GM21825 (cell line): ENCODE results near the gene ORC6.

Source experiments
- ATAC-seq: cut with Tn5 transposase; IDR thresholded peaks from one replicate; pipeline ENCODE4 v1.9.1; 2021; ENCODE audit warnings: mild to moderate bottlenecking, moderate library complexity; ENCODE audit not compliant: unreplicated experiment

ORC6 gene

GRCh38 chr16:46700048-46700447 lies 10.6 kb downstream of the ORC6 start:
- no peak for ATAC-seq

GRCh38 chr16:46701615-46702014 lies 12.2 kb downstream of the ORC6 start:
- ATAC-seq: no peak

DNA sequence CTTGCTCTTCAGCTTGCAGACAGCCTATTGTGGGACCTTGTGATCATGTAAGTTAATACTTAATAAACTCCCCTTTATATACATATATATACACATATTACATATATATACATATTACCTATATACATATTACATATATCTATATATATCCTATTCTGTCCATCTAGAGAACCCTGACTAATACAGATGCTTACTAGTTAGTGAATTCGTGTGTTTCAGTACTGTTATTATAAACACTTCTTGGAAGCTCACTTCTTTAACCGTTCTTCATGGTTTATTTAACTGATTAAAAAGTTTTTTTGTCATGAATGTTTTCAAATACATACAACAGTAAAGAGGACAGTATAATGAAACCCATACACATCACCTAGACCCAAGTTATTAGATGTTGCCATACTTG lies 12.6 kb downstream of the ORC6 start:
- ATAC-seq: no peak

DNA sequence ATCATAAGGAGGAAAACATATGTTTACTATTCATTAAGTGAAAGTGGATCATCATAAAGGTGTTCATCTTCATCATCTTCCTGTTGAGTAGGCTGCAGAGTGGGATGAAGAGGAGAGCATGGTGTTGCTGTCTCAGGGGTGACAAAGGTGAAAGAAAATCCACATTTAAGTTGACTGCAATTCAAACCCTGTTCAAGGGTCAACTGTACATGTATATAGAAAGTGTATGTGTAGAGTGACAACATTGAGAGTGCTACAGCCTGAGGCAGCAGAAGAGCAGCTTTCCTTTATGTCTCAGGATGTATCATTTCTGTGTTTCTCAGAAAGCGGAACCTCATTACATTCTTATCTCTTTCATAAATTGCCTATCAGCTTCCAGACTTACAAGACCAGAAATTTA lies 17.2 kb downstream of the ORC6 start:
- no peak for ATAC-seq

GRCh38 chr16:46709469-46710005 lies 20.1 kb downstream of the ORC6 start:
- ATAC-seq: no peak

DNA sequence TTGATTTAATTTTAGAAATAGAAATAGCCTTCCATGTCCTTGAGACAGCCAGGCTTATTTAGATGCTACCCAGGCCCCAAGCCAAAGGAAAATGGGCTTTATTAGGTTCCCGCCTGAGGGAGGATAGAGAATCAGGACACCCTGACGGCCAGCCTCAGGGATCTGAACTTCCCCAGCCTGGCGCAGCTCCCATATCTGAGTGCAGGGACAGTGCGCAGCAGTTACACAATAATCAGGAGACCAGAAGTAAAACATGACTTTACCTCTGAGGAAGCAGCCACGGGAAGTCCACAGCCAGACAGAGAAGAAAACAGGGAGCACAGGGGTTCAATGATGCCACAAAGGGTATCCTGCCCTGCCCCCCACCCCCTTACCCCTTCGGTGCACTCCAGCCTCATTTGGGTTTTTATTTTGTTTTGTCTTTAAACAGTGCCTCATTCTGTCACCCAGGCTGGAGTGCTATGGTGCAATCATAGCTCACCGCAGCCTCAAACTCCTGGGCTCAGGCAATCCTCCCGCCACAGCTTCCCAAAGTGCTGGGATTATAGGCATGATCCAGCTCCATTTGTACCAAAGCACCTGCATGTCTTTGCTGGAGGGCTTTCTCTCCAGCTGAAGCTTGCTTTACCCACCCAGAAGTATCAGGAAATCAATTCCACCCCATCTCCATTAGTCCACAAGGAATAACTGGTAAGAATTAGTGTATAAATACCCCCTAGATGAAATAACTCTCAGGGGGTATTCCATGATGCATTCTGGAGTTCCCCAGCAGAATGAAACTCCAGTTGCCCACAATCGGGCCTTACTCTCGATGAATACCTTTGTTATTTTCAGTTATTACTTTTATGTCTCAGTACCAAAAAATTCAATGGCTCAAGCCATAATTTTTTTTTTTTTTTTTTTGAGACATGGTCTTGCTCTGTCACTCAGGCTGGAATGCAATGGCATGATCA lies 21.9 kb downstream of the ORC6 start:
- ATAC-seq: no peak

DNA sequence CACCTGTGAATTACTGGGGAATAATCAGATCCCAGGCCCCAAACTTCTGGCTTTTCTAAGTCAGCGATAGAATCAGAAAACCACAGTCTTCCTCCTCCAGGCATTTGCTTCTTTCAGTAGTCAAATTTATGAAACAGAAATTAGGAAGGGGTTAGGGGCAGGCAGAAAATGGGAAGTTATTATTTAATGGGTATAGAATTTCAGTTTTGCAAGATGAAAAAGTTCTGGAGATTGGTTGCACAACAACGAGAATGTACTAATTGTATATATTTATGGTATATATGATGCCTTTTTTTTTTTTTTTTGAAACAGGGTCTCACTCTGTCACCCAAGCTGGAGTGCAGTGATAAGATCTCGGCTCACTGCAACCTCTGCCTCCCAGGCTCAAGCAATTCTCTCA lies 23.5 kb downstream of the ORC6 start:
- ATAC-seq: no peak

DNA sequence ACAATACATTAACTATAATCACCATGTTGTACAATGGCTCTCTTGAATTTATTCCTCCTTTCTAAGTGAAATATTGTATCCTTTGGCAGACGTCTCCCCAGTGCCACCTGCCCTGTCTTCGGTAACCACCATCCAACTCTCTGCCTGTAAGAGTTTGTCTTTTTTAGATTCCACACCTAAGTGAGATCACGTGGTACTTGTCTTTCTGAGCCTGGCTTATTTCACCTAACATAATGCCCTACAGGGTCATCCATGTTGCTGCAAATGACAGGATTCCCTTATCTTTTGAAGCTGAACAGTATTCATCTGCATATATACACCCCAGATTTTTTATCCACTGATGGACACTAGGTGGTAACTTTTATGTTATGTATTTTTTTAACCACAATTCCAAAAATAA lies 24.2 kb downstream of the ORC6 start:
- no peak for ATAC-seq

GRCh38 chr16:46714797-46715591 lies 25.5 kb downstream of the ORC6 start:
- ATAC-seq: no peak

- ATAC-seq: no peak
These were observed 26.4 kb downstream of the ORC6 start for GRCh38 chr16:46715769-46716305.

- ATAC-seq: no peak
These were observed 28.2 kb downstream of the ORC6 start for GRCh38 chr16:46717692-46718091.

DNA sequence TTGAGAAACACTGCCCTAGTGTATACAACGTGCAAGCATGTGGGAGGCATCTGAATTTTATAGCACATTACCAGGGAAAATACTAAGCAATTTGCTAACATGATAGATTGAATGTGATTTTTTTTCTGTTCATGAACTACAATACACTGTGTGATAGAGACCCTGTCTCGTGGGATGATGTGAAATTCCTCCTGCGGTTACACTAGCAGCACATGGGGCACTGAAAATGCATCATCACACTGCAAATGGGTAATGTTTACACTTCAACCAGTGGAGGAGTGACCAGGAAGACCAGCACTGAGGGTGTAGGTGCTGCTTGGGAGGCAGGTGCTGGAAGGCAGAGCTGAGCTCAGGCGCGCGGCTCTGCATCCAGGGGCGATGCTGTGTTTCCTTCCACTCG lies 28.8 kb downstream of the ORC6 start:
- ATAC-seq: no peak

DNA sequence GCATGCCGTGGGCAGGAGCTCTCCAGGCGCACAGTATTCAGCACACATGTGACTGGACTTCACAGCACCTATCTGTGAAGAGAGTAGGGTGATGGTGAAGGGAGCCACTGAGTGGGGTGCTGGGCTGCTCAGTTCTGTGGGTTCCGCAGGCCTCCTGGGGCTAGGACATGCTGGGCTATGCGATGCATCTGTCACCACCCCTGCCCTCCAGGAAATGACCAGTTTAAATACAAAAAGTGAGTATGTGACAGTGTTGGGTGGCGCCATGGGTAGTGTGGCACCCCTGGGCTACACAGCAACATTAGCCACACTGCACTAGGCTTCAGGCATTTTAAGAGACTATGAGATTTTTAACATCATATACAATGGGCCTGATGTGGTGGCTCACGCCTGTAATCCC lies 30.1 kb downstream of the ORC6 start:
- no peak for ATAC-seq

- ATAC-seq: no peak
These were observed 31.2 kb downstream of the ORC6 start for GRCh38 chr16:46720619-46721018.

- ATAC-seq: no peak
These were observed 32.4 kb downstream of the ORC6 start for GRCh38 chr16:46721885-46722284.

DNA sequence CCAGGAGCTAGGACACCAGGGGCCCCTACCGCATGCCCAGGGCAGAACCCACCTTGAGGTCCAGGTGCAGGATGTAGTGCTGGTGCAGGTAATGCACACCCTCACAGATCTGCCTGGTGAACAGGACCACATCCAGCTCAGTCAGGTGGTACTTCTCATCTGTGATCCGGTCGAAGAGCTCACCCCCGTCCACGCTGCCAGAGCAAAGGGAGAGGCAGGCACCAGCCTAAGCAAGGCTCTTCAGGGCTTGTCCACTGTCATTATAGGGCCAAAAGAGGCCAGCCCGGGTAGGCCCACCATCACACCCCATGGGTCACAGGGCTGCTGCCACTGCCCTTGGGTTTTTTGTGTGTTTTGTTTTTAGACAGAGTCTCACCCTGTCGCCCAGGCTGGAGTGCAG lies 37.7 kb downstream of the ORC6 start:
- ATAC-seq: no peak

DNA sequence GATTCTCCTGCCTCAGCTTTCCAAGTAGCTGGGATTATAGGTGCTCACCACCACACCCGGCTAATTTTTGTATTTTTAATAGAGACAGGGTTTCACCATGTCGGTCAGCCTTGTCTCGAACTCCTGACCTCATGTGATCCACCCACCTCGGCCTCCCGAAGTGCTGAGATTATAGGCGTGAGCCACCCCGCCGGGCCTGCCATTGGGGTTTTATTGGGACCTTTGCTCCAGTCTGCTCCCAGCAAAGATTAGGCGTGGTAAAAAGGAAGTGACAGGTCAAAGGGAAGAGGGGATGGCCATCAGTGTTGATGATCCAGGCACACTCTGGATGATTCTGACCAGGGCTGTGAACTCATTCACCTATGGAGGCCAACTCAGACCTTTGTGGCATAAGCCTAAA lies 38.2 kb downstream of the ORC6 start:
- ATAC-seq: no peak

DNA sequence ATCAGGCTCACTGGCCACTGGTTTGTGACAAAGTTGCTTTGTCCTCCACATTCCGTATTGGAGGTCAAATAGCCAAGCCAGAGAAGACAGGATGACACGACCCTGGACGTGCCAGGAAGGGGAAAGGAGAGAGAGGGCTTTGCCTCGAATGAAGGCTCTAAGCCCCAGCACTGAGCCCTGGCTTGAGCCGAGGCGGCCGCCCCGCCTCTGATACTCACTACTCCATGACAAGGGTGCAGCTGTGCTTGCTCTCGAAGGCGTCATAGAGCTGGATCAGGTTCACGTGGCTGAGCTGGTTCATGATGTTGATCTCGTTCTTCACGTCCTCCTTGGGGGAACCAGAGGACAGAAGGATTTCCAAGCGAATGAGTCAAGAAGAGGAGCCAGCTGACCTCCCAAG lies 39.3 kb downstream of the ORC6 start:
- ATAC-seq: no peak

DNA sequence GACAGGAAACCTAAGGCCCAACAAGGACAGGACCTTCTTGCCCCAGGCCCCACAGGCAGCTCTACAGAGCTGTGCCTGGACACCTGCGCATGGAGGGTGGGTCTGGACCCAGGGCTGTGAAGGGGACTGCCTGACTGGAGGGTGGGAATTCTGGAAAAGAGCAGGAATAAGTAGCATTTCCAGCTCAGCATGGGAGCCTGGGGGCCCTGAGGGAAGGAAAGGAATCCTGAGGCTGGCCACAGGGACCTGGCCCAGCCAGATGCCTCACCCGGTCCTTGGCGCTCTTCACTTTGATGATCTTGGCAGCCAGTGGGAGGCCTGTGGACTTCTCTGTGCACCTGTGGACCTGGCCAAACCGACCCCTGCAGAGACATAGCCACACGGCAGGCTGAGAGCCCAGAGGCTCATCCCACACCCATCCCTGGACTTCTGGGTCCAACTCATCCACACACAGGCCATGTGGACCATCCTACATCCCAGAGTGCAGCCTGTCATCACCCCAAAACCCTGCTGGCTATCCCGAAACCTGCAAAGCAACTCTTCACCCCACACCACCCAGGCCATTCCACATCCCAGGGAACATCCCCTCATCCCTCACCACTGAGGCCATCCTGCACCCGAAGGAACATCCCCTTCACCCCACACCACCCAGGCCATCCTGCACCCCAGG lies 40.0 kb downstream of the ORC6 start:
- no peak for ATAC-seq

GRCh38 chr16:46730126-46730525 lies 40.7 kb downstream of the ORC6 start:
- no peak for ATAC-seq
